GM21737 (cell line): ENCODE results near the gene GRIN3B.

Experiments used
- ATAC-seq: cut with Tn5 transposase; IDR thresholded peaks from one replicate; pipeline ENCODE4 v1.9.1; 2021; ENCODE audit warnings: mild to moderate bottlenecking, moderate library complexity; ENCODE audit not compliant: unreplicated experiment

The GRIN3B gene

DNA sequence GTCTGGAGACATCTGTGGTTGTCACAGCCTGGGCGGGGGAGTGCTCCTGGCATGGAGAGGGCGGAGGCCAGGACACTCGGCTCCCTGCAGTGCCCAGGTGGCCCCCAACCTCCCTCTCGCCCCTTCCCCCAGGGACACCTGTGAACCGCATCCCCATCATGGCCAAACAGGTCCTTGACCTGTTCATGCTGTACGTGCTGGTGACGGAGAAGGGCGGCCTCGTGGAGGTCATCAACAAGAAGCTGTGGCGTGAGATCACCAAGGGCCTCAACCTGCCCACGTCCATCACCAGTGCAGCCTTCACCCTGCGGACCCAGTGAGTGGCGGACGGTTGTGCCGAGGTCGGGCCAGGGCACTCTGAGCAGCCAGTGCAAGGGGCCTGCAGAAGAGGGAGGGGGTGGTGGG is 36.1 kb upstream of the GRIN3B start:
- ATAC-seq = no peak

DNA sequence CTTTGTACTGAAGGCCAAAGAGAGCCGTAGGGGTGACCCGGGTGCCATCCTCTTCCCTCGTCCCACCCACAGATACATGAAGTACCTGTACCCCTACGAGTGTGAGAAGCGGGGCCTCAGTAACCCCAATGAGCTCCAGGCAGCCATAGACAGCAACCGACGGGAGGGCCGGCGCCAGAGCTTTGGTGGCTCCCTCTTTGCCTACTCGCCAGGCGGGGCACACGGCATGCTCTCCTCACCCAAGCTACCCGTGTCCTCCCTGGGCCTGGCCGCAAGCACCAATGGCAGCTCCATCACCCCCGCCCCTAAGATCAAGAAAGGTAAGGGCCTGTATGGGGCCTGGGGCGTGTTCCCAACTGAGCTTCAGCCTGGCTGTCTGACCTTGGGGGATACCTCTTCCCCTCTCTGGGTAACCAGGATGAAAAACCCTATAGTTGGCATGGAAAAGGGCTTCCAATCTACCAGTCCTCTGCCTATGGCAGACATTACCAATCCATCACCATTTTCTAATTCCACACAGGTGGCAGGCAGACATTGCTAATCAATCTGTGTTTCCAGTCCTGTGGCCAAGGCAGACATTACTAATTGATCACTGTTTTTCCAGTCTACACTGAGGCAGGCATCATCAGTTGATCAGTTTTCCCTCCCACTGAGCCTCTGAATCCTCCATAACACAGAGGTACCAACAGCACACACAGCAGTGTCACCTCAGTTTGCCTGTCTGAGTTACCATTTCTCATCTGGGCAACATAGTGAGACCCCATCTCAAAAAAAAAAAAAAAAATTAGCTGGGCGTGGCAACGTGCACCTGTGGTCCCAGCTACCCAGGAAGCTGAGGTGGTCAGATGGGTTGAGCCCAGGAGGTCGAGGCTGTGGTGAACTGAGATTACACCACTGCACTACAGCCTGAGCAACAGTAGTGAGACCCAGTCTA is 35.2 kb upstream of the GRIN3B start:
- ATAC-seq = no peak

DNA sequence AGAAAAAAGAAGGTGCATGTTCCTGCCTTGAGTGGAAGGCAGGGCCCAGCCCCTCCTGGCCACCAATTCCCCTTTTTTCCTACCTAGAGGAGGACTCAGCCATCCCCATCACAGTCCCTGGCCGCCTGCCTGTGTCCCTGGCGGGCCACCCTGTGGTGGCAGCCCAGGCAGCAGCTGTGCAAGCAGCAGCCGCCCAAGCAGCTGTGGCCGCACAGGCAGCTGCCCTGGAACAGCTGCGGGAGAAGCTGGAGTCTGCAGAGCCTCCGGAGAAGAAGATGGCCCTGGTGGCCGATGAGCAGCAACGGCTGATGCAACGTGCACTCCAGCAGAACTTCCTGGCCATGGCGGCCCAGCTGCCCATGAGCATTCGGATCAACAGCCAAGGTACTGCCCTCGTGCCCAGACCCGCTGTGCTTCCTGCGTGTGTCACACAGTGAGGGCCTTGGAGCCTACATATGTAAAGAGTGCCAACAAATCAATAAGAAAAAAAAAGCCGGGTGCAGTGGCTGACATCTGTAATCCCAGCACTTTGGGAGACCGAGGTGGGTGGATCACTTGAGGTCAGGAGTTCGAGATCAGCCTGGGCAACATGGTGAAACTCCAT is 33.6 kb upstream of the GRIN3B start:
- ATAC-seq = no peak

DNA sequence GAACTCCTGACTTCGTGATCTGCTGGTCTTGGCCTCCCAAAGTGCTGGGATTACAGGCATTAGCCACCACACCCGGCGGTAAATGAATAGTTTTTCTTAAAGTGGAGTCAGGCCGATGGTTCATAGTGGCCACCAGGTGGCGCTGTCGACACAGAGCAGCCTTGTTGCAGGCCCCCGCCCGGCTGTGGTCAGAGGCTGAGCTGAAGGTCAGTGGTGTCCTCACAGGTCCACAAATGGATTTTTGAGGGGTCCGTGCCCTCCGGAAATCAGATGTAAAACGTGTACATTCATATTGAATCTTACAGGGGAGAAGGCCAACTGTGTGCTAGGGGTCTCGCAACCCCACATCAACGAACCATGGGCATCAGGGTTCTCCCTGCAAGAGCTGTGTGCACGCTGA is 29.5 kb upstream of the GRIN3B start:
- ATAC-seq = no peak

DNA sequence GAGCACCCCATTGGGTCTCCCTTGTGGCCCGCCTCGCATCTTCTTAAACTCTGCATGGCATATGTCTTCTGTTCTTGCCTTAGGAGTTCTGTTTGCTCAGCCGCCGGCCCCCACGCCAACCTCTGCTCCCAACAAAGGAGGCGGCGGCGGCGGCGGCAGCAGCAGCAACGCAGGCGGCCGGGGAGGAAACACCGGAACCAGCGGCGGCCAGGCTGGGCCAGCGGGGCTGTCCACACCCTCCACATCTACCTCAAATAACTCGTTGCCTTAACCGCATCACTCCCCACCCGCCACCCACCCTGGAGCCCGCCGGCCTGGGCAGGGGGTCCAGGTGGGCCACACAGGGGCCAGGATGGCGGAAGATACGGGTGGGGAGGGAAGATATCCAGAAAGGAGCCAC is 28.4 kb upstream of the GRIN3B start:
- no peak for ATAC-seq

DNA sequence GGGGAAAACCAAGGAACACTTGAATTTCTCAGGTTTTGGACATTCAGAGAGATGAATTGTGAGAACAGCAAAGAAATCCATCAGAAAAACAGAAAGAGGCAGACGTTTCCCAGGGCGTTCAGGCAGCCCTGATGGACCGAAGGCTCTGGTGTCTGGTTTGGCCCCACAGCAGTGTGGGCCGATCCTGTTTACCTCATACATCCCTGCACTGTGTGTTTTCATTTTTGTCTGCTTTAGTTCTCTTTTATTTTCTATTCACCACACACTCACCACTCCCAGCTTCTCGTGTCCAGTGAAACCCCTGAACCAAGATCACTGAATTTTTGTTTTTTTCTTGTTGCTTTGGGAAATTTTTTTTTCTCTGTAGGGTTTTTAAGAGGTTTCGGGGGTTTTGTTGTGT is 27.9 kb upstream of the GRIN3B start:
- ATAC-seq = no peak

DNA sequence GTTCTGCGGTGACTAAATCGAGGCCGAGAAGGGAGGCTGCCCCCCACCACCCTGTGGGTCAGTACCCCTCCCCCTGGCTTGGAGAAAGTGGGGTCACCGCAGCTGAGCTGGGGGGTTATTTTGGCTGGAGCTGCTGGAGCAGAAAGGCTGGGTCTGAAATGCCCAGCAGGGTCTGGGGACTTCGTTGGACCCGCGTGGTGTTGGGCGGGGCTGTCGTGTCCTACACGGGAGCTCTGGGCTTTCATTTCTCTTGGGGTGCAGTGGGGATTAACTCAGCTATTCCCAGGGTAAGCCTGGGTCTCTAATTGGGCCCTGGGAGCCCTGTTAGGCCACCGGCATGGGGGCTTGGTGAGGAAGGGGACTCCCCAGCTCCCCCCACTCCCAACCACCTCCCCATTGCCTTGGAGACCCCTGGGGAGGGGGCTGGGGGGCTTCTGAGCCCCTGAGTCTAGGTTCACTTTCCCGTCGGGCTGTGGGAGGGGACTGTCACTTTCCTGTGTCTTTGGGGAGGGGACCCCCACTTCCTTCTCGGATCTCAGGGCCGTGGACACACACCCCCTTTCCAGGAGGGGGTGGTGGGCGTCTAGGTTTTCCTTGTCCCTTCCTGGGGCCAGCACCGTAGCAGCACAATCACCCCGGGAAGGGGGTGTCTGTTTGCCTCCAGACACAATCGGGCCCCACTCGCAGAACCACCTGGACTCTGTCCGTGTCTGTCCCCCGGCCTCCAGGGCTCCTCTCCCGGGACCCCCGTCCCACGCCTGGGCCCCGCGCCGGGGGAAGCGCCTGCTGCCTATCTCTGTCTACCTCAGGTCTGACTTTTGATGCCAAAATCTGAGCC is 26.3 kb upstream of the GRIN3B start:
- ATAC-seq = no peak

DNA sequence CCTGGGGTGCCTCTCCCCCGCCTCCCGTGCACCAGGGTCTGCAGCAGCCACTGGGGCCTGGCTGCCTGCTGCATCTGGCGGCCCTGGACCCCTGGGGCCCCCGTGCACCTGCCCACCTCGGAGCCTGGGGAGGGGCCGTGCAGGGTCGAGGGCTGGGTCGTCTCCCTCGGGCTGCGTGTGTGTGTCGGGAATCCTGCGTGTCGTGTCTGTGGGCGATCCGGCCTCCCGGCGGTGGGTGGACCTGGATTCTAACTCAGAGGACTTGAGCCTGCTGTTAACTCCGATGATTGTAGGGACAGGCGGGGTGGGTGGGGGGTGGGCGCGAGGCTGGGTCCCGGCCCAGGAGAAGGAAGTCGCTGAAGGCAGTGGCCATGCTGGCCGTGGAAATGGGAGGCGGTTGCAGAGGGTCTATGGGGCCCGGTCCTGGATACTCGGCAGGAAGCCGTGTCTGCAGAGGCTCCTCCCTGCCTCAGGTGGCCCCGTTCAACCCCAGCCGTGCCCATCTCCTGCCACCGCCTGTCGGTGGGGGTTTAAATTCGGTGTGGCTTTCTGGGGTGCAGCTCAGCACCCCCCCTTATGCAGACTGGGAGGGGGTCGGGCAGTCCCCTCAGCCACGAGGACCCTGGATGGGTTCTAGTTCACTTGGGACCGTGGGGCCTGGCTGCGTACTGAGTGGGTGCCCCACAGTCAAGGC is 25.5 kb upstream of the GRIN3B start:
- ATAC-seq = no peak

DNA sequence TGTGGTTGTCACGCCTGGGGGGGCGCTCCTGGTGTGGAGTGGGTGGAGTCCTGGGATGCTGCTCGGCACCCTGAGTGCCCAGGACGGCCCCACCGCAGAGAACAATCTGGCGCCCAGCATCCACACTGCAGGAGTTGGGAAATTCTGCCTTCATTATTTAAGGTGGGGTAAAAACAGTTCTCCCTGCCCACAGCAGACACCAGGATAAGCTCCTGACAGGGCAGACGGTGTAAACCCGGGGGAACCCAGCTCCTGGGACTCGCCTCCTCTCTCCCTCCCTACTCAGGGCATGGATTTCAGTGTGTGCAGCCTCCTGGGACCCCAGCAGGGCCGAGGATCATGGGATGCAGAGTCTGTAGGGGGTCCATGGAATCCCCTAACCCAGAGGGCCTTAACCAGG is 23.7 kb upstream of the GRIN3B start:
- ATAC-seq = no peak

DNA sequence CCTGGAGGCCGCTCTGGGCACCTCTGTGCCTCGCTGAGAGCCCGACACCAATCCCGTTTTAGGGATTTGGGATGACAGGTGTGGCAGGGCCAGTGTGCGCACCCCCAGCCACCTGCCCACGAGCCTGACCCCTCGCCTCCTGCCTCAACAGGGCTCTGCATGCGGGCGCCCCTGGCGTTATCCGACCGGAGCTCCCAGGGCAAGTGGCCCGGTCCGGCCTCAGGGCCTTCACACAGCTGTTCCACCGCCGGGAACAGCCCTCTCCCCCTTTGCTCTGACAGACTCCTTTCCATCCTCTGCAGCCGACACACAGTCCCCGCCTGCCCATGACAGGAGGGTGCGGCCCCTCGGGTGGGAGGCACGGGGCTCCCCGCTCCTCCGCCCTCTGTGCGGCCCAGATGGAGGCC is 23.2 kb upstream of the GRIN3B start:
- no peak for ATAC-seq

DNA sequence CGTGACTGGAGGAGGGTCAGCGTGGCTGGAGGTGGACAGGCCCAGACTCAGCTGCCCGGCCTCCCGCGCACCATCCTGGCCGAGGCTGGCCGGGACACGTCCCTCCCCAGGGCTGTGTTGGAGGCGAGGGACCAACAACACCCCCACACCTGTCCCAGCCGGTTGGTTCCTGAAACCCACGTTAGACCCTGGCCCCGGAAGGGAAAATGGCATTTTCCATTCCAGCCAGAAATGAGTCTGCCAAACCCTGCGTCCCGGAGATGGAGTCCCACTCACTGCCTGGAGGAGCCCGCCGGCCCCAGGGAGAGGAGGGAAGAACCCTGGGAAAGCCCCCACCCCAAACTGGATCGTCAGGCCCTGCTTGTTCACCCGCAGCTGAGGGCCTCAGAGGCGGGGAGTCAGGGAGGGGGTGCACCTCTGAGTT is 20.9 kb upstream of the GRIN3B start:
- no peak for ATAC-seq

DNA sequence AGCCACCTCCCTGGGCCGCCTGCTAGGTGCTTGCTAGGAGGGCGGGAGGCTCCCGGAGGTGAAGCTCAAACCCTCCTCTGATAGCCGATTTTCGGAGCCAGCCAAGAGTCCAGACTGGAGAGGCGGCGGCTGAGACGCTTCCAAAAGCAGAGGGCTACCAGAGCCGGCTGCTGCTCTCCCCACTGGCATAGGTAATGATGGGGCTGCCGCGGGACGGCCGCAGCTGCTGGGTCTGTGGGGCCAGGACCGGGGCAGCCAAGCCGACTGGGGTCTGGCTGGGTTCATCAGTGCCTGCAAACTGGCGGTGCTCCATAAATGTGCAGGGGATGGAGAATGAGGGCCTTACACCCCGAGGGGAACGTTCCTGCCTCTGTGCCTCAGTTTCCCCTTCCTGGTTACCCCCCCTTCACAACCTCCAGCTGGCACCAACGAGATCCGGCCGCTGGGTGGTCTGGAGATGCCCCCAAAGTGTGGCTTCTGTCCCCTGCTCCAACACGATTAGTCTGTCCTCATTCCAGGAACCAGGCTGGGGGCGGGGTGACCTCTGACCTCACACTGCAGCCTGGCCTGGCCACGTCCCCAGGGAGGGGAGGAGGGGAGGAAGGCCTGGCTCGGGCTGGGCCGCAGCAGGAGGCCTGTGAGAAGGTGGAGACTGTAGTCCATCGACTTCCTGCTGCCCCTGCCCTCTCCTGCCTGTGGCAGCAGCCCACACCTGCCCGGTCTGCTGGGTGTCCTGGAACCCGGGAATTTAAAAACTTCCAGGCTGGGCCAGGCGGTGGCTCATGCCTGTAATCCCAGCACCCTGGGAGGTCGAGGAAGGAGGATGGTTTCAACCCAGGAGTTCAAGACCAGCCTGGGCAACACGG is 19.9 kb upstream of the GRIN3B start:
- ATAC-seq = no peak

DNA sequence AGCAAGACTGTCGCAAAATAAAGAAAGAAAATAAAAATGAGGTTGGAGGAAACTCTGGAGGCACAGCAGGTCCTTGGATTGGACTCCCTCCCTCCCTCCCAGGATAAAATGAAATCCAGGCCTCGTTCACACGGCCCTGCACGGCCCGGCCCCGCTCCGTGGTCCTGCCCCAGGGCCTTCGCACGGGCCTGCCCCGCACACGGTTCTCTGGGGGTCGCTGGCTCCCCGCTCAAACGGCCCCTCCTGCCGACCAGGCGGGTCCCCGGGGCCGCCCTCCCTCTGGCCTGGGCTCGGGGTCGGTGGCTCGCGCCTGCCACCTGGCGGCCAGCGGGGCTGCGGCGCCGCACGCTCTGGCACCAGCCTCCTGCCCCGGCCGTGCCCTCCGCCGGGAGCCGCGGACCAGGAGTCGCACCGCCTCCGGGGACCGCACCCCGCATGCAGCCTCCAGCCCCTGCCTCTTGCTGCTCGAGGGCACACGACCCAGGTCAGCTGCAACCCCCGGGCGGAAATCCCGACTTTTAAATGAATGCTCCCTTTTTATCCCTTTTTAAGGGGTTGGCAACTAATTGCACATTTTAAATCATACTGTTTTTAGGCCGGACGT is 17.6 kb upstream of the GRIN3B start:
- ATAC-seq = peak; percentile 53

DNA sequence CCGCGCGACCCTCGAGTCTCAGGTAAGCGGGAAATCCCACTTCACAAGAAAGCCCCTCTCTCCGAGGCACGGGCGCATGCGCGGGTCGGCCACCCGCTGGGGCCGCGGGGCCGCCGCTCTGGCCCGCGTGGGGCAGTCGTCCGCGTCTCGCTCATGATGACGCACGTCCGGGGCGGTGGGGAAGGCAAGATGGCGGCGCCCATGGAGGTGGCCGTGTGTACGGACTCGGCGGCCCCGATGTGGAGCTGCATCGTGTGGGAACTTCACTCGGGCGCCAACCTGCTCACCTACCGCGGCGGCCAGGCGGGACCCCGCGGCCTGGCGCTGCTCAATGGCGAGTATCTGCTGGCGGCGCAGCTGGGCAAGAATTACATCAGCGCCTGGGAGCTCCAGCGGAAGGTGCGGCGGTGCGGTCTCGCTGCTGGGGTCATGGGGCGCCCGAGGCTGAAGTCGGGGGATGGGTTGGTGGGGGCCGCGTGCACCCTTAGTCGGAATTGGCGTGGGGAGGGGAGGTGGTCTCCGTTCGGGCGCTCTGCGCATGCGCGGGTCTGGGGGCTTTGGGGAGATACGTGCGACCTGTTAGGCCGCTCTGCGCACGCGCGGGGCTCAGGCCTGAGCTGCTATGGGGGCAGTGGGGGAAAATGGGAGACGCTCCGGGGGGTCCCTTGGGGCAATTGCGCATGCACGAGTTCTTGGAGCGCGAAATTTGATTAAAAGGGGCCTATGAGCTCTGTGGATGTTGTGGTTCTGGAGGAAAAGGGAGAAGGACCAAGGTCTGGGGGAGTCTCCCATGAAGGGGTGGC is 15.9 kb upstream of the GRIN3B start, which contains the start of gene WDR18:
TSS of gene WDR18 (plus strand) at position 181 of the 803 bp plus-strand sequence. CDS start at position 190, 9 bp downstream.
- ATAC-seq = peak; percentile 67

DNA sequence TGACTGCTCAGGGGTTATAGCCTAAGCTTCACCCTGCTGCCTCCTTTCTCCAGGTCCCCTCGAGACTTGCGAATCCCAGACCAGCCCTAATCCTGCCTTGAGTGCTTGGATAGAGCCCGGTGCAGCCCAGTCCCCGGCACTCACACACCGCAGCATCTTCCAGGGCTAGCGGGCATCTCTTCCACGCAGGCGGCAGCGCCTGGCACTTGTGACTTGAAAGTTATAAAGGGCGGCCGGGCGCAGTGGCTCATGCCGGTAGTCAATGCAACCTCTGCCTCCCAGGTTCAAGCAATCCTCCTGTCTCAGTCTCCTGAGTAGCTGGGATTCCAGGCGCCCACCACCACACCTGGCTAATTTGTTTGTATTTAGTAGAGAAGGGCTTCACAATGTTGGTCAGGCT is 14.1 kb upstream of the GRIN3B start:
- no peak for ATAC-seq

DNA sequence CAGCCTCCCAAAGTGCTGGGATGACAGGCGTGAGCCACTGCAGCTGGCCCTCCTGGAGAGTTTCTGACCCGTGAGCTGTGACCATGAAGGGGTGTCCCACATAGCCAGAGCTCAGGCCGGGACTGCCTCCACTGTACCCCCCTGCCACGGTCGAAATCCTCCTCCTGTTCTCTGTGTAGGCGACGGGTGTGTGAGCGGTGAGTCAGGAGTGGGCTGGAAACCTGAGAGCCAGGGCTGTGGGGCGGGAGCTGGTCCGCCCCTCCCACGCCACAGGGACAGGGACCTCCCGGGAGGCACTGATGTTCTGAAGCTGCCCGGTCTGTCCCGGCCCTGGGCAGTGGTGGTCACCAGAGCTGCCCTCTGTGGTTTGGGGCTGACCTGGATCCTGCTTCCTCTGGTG is 12.1 kb upstream of the GRIN3B start:
- no peak for ATAC-seq

DNA sequence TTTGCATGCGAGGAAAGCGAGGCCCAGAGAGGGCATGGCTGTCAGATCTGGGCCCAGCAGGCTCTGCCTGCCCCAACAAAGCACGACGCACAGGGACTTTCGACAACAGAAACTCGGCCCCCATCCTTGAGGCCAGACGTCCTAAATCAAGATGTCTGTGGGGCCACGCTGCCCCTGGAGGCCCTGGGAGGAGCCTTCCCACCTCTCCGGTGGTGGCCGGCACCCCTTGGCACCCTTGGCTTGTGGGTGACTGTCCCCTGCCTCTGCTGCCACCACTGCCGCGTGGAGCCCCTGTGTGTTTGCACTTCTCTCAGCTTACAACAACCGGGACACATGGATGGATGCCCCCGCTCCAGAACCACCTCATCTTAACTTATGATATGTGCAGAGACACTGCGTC is 11.7 kb upstream of the GRIN3B start:
- ATAC-seq = no peak

DNA sequence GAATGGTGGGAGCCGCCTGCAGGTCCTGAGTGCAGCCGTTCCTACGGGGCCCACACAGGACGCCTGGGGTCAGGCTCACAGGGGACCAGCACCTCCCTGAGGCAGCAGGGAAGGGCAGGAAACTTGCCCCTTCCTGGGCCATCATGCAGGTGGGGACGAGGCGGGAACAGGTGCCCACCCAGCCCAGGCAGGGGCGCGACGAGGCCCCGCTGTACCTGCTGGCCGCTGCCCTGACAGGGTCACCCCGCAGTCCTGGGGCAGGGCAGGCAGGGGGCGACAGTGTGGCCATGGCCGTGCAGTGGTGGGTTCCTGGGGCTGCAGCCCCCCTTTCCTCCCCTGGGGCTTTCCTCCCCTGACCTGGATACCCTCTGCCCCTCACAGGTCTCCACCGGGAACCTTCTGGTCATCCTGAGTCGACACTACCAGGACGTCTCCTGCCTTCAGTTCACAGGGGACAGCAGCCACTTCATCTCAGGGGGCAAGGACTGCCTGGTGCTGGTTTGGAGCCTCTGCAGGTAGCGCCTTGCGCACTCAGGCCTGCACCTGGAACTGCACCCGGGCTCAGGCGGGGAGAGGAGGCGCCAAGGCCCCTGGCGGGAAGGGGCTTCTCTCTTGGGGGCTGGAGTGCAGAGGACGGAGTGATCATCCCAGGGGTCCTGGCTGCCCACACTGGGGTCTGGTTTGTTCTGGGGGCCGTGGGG is 10.7 kb upstream of the GRIN3B start:
- no peak for ATAC-seq
